Testis (tissue), 2 donors: Measurements from ENCODE around the gene GMDS.

Source experiments
- CTCF ChIP-seq, 3 experiments: fragments of 450-650 bp in 2 of 3; fragments of 200-600 bp in 1 of 3; sonication (generic) in 1 of 3; IDR thresholded peaks; one replicate each; pipeline ENCODE4 v1.5.1; 2016 to 2019; ENCODE audit warnings: antibody characterized with exemption in 3 of 3, mild to moderate bottlenecking in 2 of 3, moderate library complexity in 1 of 3
- POLR2A ChIP-seq: fragments of 450-650 bp; IDR thresholded peaks from one replicate; pipeline ENCODE4 v1.6.1; 2017; ENCODE audit warnings: antibody characterized with exemption, mild to moderate bottlenecking, moderate library complexity

- no peak for TF ChIP-seq CTCF (IDR thresholded peaks at IDR 0.05)
- TF ChIP-seq POLR2A, result no peak
Observed at GRCh38 chr6:1885576-1886011, 359.8 kb downstream of the GMDS start.
